ENCODE results near the gene FGD2.

GRCh38 chr6:37004044-37004980 is 1.1 kb upstream of the FGD2 start:
- no peak for TF ChIP-seq EZH2 (IDR thresholded peaks at IDR 0.05; ENCODE audit: borderline replicate concordance, low read depth, low read length, poor library complexity, severe bottlenecking)
- TF ChIP-seq CTCF (conservative IDR thresholded peaks at IDR 0.05; ENCODE audit: low read depth, low read length): no peak
